LNCaP clone FGC (cell line): Measurements from ENCODE around the gene ELOVL7.
"Not testable (repeated sequence)": the region's sequence is repeated elsewhere in the genome, so short reads cannot be mapped to it uniquely, and the experiment has no call there.

Source experiments
- DNase-seq: peaks from one replicate; pipeline ENCODE4 v3.0.0-alpha.2; 2011; ENCODE audit warnings: low read depth
- H3K4me3 ChIP-seq: 2 replicates; pipeline ENCODE4 v1.5.1; 2011; ENCODE audit warnings: mild to moderate bottlenecking, low read depth, low read length, control low read depth
- TF ChIP-seq, protein P1 (sequence below): IDR thresholded peaks from 2 replicates; pipeline ENCODE4 v1.5.1; 2012; ENCODE audit warnings: mild to moderate bottlenecking; ENCODE audit not compliant: control insufficient read depth, insufficient read depth; ENCODE audit errors: extremely low read depth

ELOVL7 gene

DNA sequence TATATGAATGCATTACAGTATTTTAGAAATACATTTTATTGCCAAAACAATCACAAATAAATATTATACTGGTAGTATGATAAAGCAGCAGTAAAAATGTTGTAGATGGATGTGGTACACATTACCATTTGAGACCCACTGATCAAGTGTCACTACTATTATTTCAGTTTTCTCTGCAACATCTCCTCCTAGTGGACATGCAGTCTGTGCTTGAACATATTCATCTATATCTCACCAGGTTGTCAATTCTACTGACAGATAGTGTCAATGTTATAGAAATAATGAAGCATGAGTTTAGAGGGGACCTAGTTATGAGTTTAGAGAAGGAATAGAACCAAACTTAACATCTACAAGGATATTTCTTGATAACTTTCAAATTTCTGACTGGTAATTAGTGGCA is 39.2 kb upstream of the ELOVL7 start:
- TF ChIP-seq, protein P1, sequence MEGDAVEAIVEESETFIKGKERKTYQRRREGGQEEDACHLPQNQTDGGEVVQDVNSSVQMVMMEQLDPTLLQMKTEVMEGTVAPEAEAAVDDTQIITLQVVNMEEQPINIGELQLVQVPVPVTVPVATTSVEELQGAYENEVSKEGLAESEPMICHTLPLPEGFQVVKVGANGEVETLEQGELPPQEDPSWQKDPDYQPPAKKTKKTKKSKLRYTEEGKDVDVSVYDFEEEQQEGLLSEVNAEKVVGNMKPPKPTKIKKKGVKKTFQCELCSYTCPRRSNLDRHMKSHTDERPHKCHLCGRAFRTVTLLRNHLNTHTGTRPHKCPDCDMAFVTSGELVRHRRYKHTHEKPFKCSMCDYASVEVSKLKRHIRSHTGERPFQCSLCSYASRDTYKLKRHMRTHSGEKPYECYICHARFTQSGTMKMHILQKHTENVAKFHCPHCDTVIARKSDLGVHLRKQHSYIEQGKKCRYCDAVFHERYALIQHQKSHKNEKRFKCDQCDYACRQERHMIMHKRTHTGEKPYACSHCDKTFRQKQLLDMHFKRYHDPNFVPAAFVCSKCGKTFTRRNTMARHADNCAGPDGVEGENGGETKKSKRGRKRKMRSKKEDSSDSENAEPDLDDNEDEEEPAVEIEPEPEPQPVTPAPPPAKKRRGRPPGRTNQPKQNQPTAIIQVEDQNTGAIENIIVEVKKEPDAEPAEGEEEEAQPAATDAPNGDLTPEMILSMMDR: peak; percentile 71
- no peak overlapping the region for H3K4me3 ChIP-seq
- DNase-seq: no peak

DNA sequence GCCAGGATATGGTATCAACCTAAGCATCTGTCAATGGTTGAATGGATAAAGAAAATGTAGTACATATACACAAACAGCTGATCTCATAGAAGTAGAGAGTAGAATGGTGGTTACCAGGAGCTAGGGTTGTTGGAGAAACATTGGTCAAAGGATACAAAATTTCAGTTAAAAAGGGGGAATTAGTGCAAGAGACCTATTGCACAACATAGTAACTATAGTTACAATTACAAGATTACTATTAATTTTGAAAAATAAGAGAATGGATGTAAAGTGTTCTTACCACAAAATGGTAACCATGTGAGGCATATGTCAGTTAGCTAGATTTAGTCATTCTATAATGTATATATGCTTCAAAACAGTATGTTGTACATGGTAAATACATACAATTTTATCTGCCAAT is 28.8 kb upstream of the ELOVL7 start:
- TF ChIP-seq, protein P1: no peak
- H3K4me3 ChIP-seq: no peak overlapping the region
- DNase-seq: no peak

DNA sequence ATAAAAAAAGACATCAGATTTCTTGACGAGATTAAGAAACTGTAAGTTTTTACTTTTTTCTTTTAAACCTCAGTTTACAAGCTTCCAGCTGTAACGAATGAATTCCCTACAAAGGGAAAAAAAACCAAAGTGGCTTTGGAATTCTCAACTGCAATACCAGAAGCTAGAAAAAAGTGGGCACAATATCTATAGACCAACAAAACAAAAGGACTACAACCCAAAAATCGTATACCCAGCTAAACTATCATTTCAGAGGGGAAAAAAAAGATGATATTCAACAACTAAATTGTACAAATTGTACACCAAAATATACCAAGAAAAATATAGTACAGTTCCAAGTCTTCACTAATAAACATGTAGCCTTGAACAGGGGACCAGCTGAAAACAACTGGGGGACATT is 26.8 kb upstream of the ELOVL7 start:
- DNase-seq: no peak
- TF ChIP-seq, protein P1: no peak
- no peak overlapping the region for H3K4me3 ChIP-seq

DNA sequence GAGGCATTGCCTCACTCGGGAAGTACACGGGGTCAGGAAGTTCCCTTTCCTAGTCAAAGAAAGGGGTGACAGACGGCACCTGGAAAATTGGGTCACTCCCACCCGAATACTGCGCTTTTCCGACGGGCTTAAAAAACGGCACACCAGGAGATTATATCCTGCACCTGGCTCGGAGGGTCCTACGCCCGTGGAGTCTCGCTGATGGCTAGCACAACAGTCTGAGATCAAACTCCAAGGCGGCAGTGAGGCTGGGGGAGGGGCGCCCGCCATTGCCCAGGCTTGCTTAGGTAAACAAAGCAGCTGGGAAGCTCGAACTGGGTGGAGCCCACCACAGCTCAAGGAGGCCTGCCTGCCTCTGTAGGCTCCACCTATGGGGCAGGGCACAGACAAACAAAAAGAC is 16.5 kb upstream of the ELOVL7 start:
- not testable (repeated sequence) for H3K4me3 ChIP-seq, DNase-seq

DNA sequence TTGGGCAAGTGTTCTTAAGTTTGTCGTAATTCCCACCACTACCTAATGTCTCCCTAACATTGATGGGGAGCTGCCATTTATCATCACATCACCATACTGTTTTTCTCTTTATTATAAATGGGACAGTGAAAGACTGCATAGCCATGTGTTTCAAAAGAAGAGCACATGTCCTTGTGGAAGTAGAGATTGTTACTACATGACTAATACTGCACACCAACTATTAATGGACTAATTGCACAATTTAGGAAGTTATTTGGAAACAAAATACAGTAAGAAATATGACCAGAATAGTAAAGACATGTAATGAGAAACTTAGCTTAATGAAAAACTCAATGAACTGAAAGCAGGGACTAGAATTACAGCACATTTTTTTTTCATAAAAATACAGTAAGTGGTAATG is 12.0 kb upstream of the ELOVL7 start:
- TF ChIP-seq, protein P1: no peak
- no peak for DNase-seq
- H3K4me3 ChIP-seq: no peak overlapping the region

DNA sequence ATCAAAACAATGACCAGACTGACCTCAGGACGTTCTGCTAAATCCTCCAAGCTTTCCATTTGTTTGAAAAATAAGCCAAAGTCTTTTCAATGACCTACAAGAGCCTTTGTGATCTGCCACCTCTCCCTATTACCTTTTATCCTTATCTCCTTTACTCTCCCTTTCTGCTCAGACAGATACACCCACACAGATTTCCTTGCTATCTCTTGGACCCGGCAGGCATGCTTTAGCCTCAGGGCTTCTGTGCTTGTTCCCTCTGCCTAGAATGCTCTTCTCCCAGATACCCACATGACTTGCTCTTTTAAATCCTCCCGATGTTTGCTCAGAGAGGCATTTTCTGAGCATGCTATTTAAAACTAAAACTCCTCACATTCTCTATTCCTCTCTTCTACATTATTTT is 8.9 kb upstream of the ELOVL7 start:
- no peak for DNase-seq
- no peak overlapping the region for H3K4me3 ChIP-seq
- TF ChIP-seq, protein P1: no peak

DNA sequence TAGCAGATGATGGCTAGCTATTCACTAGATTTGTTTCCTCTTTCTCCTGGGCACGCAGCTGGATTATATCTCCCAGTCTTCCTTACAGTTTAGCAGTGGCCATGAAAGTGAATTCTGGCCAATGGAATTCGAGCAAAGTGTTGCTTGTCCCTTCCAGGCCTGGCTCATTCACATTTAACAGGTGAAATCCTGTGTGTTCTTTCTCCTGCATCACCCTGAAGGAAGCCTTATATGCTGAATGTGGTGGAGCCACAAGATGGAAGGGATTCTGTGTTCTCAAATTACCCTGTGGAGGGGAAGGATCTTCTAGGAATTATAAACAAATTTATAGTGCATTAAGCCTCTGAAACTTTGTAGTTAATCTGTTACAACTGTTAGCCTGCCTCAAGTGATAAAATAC is 8.2 kb upstream of the ELOVL7 start:
- no peak overlapping the region for H3K4me3 ChIP-seq
- DNase-seq: no peak
- TF ChIP-seq, protein P1: no peak

DNA sequence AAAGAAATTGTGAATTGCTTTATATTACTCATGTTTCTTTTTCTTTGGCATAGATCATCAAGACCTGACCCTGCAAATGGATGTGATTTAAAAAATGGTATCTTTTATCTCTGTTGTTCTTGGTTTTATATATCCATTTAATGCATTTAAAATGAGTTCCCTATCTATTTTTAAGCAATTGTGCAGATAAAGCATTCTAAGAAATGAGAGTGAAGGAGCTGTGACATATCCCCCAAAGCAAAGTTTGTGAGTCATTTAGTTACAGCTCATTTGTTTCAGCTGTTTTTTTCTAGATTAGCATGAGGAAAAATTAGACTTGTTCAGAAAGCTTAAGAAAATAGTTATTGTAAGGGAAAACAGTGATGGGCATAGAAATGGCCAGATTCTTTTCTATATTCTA is 7.6 kb upstream of the ELOVL7 start:
- no peak for DNase-seq
- TF ChIP-seq, protein P1: no peak

More for the DNA sequence above, 7.6 kb upstream of the ELOVL7 start:
- no peak overlapping the region for H3K4me3 ChIP-seq
